ENCODE measurements around the gene EPS8L3.
A peak's percentile ranks its signal among the peaks of the same experiment; 100 is the strongest.

- TF ChIP-seq SP1 (CRISPR knock-in tag; IDR thresholded peaks at IDR 0.05) (peak; percentile 62), AFF4 (CRISPR knock-in tag; IDR thresholded peaks at IDR 0.05) (no peak), CTCF (IDR thresholded peaks at IDR 0.05 in 2 of 3, conservative IDR thresholded peaks at IDR 0.05 in 1 of 3; ENCODE audit: insufficient read depth in 2 of 3, low read depth in 1 of 3, low read length in 3 of 3) (no peak), RNF2 (IDR thresholded peaks at IDR 0.05) (no peak), MAFF (IDR thresholded peaks at IDR 0.05; ENCODE audit: low read length) (no peak), POLR2AphosphoS5 (IDR thresholded peaks at IDR 0.05; ENCODE audit: control insufficient read depth, insufficient read depth, low read depth, low read length) (no peak), PML (IDR thresholded peaks at IDR 0.05; ENCODE audit: low read length) (no peak), SRSF7 (optimal IDR thresholded peaks at IDR 0.05; ENCODE audit: low read depth, low read length) (no peak)
Measured at GRCh38 chr1:109739738-109740614, 23.7 kb downstream of the EPS8L3 start.
